ENCODE data around the gene RUSF1. TPM values are rescaled to one million over a fixed set of nuclear protein-coding genes. Genes with fewer than 3 reads are reported as not detected.
"Not testable (repeated sequence)": the region's sequence is repeated elsewhere in the genome, so short reads cannot be mapped to it uniquely, and the experiment has no call there.

RUSF1 gene
- total RNA-seq, 2 experiments from 2014 or later, result 35.8 to 36.7 TPM

- Mint-ChIP-seq H3K9me3 (no peaks in the 10 kb centered on the region), H3K4me3 (no peak overlapping the region), H3K27me3 (no peaks in the 10 kb centered on the region), H3K27ac (no peak overlapping the region), H3K4me1 (ENCODE audit: low read depth) (peaks cover 28% of the 10 kb centered on the region), H3K36me3 (ENCODE audit: low read depth) (peaks cover 17% of the 10 kb centered on the region)
- ChIA-PET CTCF (interaction anchor here (1.1 to 1.6 kb wide), 3 partner anchors 8 to 417 kb away, joined by 3 to 9 read pairs (median 4); no protein-coding TSS in a partner anchor), POLR2A (interaction anchor here (0.7 to 1.4 kb wide), 4 partner anchors 8 to 250 kb away, joined by 3 to 5 read pairs (median 4); no protein-coding TSS in a partner anchor)
- no peak for ATAC-seq
- TF ChIP-seq CTCF (IDR thresholded peaks at IDR 0.05), result no peak
- intact Hi-C loops (cut with micrococcal nuclease), result loop anchor here (10.0 kb wide), 1 partner anchor 414 kb away; no protein-coding TSS in a partner anchor
- no peak for DNase-seq
These were observed 57.0 kb downstream of the RUSF1 start for GRCh38 chr16:31451201-31451600.

- not testable (repeated sequence) for H3K27ac Mint-ChIP-seq; H3K9me3 Mint-ChIP-seq; H3K36me3 Mint-ChIP-seq (ENCODE audit: low read depth); H3K4me3 Mint-ChIP-seq; H3K4me1 Mint-ChIP-seq (ENCODE audit: low read depth); H3K27me3 Mint-ChIP-seq; DNase-seq; ATAC-seq
- POLR2A ChIA-PET, result interaction anchor here (2.0 kb wide), 1 partner anchor 250 kb away, joined by 4 read pairs; no protein-coding TSS in a partner anchor
- CTCF ChIA-PET, result interaction anchor here (1.4 kb wide), 1 partner anchor 462 kb away, joined by 3 read pairs; no protein-coding TSS in a partner anchor
- intact Hi-C loops (cut with micrococcal nuclease), result loop anchor here (10.0 kb wide), 2 partner anchors 61 to 241 kb away; partner anchors contain the start of gene PYCARD
These were observed 62.3 kb downstream of the RUSF1 start for GRCh38 chr16:31445931-31446330.

DNA sequence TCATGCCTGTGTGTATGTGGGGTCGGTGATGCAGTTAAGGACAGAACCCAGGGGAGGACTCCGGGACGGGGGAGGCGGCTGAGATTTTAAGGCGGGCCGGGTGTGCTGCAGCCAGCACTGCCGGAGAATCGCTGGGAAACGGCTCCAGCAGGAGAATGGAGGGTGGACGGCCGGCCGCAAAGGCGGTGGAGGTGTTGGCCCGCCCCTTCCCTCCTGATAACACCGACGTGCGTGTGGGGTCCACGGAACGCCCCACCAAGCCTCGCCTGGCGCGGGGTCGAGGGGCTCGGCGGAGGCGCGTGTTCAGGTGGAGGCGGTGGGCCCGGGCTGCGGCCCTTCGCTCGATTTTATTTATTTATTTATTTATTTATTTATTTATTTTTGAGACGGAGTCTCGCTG is 66.2 kb downstream of the RUSF1 start:
- H3K36me3 Mint-ChIP-seq (ENCODE audit: low read depth), result no peaks in the 10 kb centered on the region
- POLR2A ChIA-PET, result interaction anchor here (0.6 to 2.2 kb wide), 6 partner anchors 10 to 262 kb away, joined by 3 to 9 read pairs (median 4); partner anchors contain the start of genes ARMC5 and FUS
- H3K27ac Mint-ChIP-seq, result peak overlapping the region; percentile 12
- TF ChIP-seq CTCF (IDR thresholded peaks at IDR 0.05), result no peak
- no peak for ATAC-seq
- CTCF ChIA-PET, result interaction anchor here (0.6 to 2.5 kb wide), 23 partner anchors 10 to 457 kb away, joined by 3 to 20 read pairs (median 4); partner anchors contain the start of genes ARMC5, COX6A2 and HSD3B7
- H3K27me3 Mint-ChIP-seq, result peaks cover 6% of the 10 kb centered on the region
- no peak for DNase-seq
- H3K9me3 Mint-ChIP-seq, result no peaks in the 10 kb centered on the region
- intact Hi-C loops (cut with micrococcal nuclease), result loop anchor here (10.0 kb wide), 2 partner anchors 57 to 237 kb away; partner anchors contain the start of gene PYCARD
- H3K4me3 Mint-ChIP-seq, result peak overlapping the region; percentile 64
- peaks cover 21% of the 10 kb centered on the region for H3K4me1 Mint-ChIP-seq (ENCODE audit: low read depth)

- ATAC-seq, result no peak
- Mint-ChIP-seq H3K27ac (no peak overlapping the region), H3K4me1 (ENCODE audit: low read depth) (peaks cover 19% of the 10 kb centered on the region), H3K36me3 (ENCODE audit: low read depth) (no peaks in the 10 kb centered on the region), H3K27me3 (peaks cover 6% of the 10 kb centered on the region), H3K4me3 (no peak overlapping the region), H3K9me3 (no peaks in the 10 kb centered on the region)
- ChIA-PET POLR2A (interaction anchor here (0.8 to 1.8 kb wide), 3 partner anchors 10 to 260 kb away, joined by 3 to 7 read pairs (median 4); partner anchors contain the start of gene FUS), CTCF (interaction anchor here (1.0 to 2.5 kb wide), 4 partner anchors 8 to 239 kb away, joined by 3 to 8 read pairs (median 4); no protein-coding TSS in a partner anchor)
- DNase-seq, result no peak
- intact Hi-C loops (cut with micrococcal nuclease), result loop anchor here (10.0 kb wide), 2 partner anchors 56 to 236 kb away; partner anchors contain the start of gene PYCARD
- TF ChIP-seq CTCF (IDR thresholded peaks at IDR 0.05), result no peak
These were observed 67.5 kb downstream of the RUSF1 start for GRCh38 chr16:31440516-31441184.

DNA sequence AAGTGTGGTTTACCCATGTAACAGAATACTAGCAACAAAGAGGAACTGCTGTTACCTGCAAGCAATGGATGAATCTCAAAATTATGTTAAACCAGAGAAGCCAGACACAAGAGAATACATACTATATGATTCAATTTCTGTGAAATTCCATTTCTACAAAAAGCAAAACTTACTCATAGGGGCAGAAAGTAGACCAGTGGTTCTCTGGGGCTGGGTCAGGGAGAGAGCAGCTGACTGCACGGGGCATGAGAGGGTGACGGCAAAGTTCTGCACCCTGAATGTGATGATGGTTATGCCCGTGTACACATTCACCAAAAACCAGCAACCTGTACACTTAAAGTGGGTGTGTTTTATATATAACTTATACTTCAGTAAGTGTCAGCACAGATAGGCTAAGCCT is 68.7 kb downstream of the RUSF1 start:
- ChIA-PET POLR2A (interaction anchor here (0.7 to 2.2 kb wide), 5 partner anchors 16 to 259 kb away, joined by 3 to 7 read pairs (median 4); partner anchors contain the start of genes ARMC5 and FUS), CTCF (interaction anchor here (1.6 to 2.0 kb wide), 2 partner anchors 10 to 17 kb away, joined by 3 to 8 read pairs; no protein-coding TSS in a partner anchor)
- Mint-ChIP-seq H3K27ac (no peak overlapping the region), H3K9me3 (no peaks in the 10 kb centered on the region), H3K4me1 (ENCODE audit: low read depth) (peaks cover 19% of the 10 kb centered on the region), H3K4me3 (no peak overlapping the region), H3K27me3 (peaks cover 6% of the 10 kb centered on the region), H3K36me3 (ENCODE audit: low read depth) (no peaks in the 10 kb centered on the region)
- peak; percentile 44 for DNase-seq
- ATAC-seq, result peak; percentile 29
- no peak for TF ChIP-seq CTCF (IDR thresholded peaks at IDR 0.05)
- intact Hi-C loops (cut with micrococcal nuclease), result no loop called here

Other genes starting within 250 kb of the RUSF1 start
- gene ITGAM, start 248.4 kb downstream of the RUSF1 start, total RNA-seq, result under 1 TPM; 0.88 to 0.96 TPM
- 1 to 10 TPM; 4.4 to 5.4 TPM for gene ITGAX, start 153.2 kb downstream of the RUSF1 start, total RNA-seq
- not detected for gene ITGAD, start 115.1 kb downstream of the RUSF1 start, total RNA-seq
- gene COX6A2, start 80.0 kb downstream of the RUSF1 start, total RNA-seq, result not detected
- not detected for gene ZNF843, start 65.6 kb downstream of the RUSF1 start, total RNA-seq
- 10 to 100 TPM in 1 of 2 experiments, 1 to 10 TPM in 1; 8.2 to 10.0 TPM for gene ARMC5, start 48.9 kb downstream of the RUSF1 start, total RNA-seq
- gene TGFB1I1, start 36.2 kb downstream of the RUSF1 start, total RNA-seq, result 1 to 10 TPM in 1 of 2 experiments, under 1 TPM in 1; 0.92 to 1.2 TPM
- gene SLC5A2, start 25.3 kb downstream of the RUSF1 start, total RNA-seq, result not detected
- gene AHSP, start 19.5 kb upstream of the RUSF1 start, total RNA-seq, result not detected